ENCODE measurements around the gene MOB3B. TPM values are rescaled to one million over a fixed set of nuclear protein-coding genes. Genes with fewer than 3 reads are reported as not detected.
A peak's percentile ranks its signal among the peaks of the same experiment; 100 is the strongest.

MOB3B gene
- total RNA-seq, 2 experiments from 2014 or later = 0.25 to 0.30 TPM

- intact Hi-C loops (cut with DNase I, micrococcal nuclease) = loop anchor here (2.0 to 5.0 kb wide), 2 partner anchors 45 to 195 kb away; partner anchors contain the start of gene C9orf72 (in 1 of the 2)
- Histone ChIP-seq H3K4me1 (ENCODE audit: insufficient read depth, low read length) (peaks cover 16% of the 10 kb centered on the region), H3K9me3 (ENCODE audit: control insufficient read depth in 1 of 2, insufficient read depth in 1 of 2, low read length in 2 of 2) (no peaks in the 10 kb centered on the region), H3K4me3 (ENCODE audit: low read length) (peak overlapping the region; percentile 64), H3K27me3 (ENCODE audit: control insufficient read depth in 1 of 2, insufficient read depth in 2 of 2, low read length in 2 of 2) (peaks cover 0 to 7% of the 10 kb centered on the region in 2 experiments), H3K27ac (ENCODE audit: low read depth in 1 of 2, low read length in 2 of 2) (no peak overlapping the region), H3K36me3 (ENCODE audit: insufficient read depth, low read length) (no peaks in the 10 kb centered on the region)
- DNase-seq (peak in 2 of 14 experiments; percentile 1 to 10), ATAC-seq (ENCODE audit: poor library complexity) (no peak)
- ChIA-PET POLR2A (no interaction called here), CTCF (no interaction called here)
- H3K4me3 Mint-ChIP-seq = peak overlapping the region; percentile 95
- TF ChIP-seq CTCF (IDR thresholded peaks at IDR 0.05) = no peak
- peaks cover 15% of the 10 kb centered on the region for H3K4me1 Mint-ChIP-seq (ENCODE audit: low read depth)
- H3K27me3 Mint-ChIP-seq = peaks cover 3% of the 10 kb centered on the region
- no peak overlapping the region for H3K27ac Mint-ChIP-seq
- peaks cover 7% of the 10 kb centered on the region for H3K36me3 Mint-ChIP-seq (ENCODE audit: low read depth)
- no peaks in the 10 kb centered on the region for H3K9me3 Mint-ChIP-seq
Observed at GRCh38 chr9:27527702-27528075, 1.9 kb downstream of the MOB3B start.

GRCh38 chr9:27524236-27524635, 5.4 kb downstream of the MOB3B start, which contains the start of gene IFNK:
TSS of gene IFNK (plus strand) at chr9:27524290. CDS start at chr9:27524337, 47 bp downstream.
- Histone ChIP-seq H3K9me3 (ENCODE audit: control insufficient read depth in 1 of 2, insufficient read depth in 1 of 2, low read length in 2 of 2) (no peaks in the 10 kb centered on the region), H3K27ac (ENCODE audit: low read depth in 1 of 2, low read length in 2 of 2) (no peak within 1 kb of the TSS), H3K27me3 (ENCODE audit: control insufficient read depth in 1 of 2, insufficient read depth in 2 of 2, low read length in 2 of 2) (peaks cover 0 to 7% of the 10 kb centered on the region in 2 experiments), H3K36me3 (ENCODE audit: insufficient read depth, low read length) (no peaks in the 10 kb centered on the region), H3K4me1 (ENCODE audit: insufficient read depth, low read length) (peaks cover 13% of the 10 kb centered on the region), H3K4me3 (ENCODE audit: low read length) (no peak within 1 kb of the TSS)
- DNase-seq (no peak), ATAC-seq (ENCODE audit: poor library complexity) (no peak)
- TF ChIP-seq CTCF (IDR thresholded peaks at IDR 0.05) = no peak
- POLR2A ChIA-PET = interaction anchor here (0.8 kb wide), 1 partner anchor 115 kb away, joined by 4 read pairs; no protein-coding TSS in a partner anchor
- Mint-ChIP-seq H3K4me1 (ENCODE audit: low read depth) (peaks cover 15% of the 10 kb centered on the region), H3K9me3 (no peaks in the 10 kb centered on the region), H3K4me3 (no peak within 1 kb of the TSS), H3K36me3 (ENCODE audit: low read depth) (peaks cover 7% of the 10 kb centered on the region), H3K27me3 (peaks cover 3% of the 10 kb centered on the region), H3K27ac (no peak within 1 kb of the TSS)
- CTCF ChIA-PET = no interaction called here
- intact Hi-C loops (cut with DNase I, micrococcal nuclease) = no loop called here

GRCh38 chr9:27523141-27523540, 6.5 kb downstream of the MOB3B start:
- Mint-ChIP-seq H3K36me3 (ENCODE audit: low read depth) (no peaks in the 10 kb centered on the region), H3K27ac (no peak overlapping the region), H3K4me3 (no peak overlapping the region), H3K4me1 (ENCODE audit: low read depth) (peaks cover 6% of the 10 kb centered on the region), H3K9me3 (no peaks in the 10 kb centered on the region), H3K27me3 (peaks cover 2% of the 10 kb centered on the region)
- no peaks in the 10 kb centered on the region for H3K36me3 ChIP-seq (ENCODE audit: insufficient read depth, low read length)
- intact Hi-C loops (cut with DNase I, micrococcal nuclease) = no loop called here
- no peak overlapping the region for H3K27ac ChIP-seq (ENCODE audit: low read depth in 1 of 2, low read length in 2 of 2)
- ChIA-PET CTCF (no interaction called here), POLR2A (interaction anchor here (0.8 kb wide), 1 partner anchor 114 kb away, joined by 4 read pairs; no protein-coding TSS in a partner anchor)
- no peak for DNase-seq
- no peak for ATAC-seq (ENCODE audit: poor library complexity)
- peaks cover 5% of the 10 kb centered on the region for H3K4me1 ChIP-seq (ENCODE audit: insufficient read depth, low read length)
- H3K9me3 ChIP-seq (ENCODE audit: control insufficient read depth in 1 of 2, insufficient read depth in 1 of 2, low read length in 2 of 2) = no peaks in the 10 kb centered on the region
- H3K27me3 ChIP-seq (ENCODE audit: control insufficient read depth in 1 of 2, insufficient read depth in 2 of 2, low read length in 2 of 2) = peaks cover 0 to 6% of the 10 kb centered on the region in 2 experiments
- TF ChIP-seq CTCF (IDR thresholded peaks at IDR 0.05) = no peak
- no peak overlapping the region for H3K4me3 ChIP-seq (ENCODE audit: low read length)
